ENCODE measurements around the gene BBS10.

BBS10 gene

DNA sequence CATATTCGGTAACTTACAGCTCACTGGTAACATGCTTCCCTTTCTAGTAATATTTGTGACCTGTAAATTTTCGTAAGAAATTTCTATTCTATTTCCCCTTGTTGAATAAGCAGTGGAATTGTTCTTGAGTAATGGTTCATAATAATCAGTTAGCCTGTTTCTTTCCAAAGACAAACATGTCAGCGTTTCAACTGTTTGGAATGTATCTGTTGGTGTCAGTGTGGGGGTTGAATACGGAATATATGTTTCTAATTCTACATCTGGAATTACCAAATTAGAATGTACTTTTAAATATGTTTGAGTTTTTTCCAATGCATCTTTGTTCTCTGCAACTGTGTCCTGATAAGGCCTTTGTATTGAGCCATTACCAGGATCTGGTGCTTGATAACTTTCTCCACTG is 2.0 kb downstream of the BBS10 start:
- TF ChIP-seq ZFX (IDR thresholded peaks at IDR 0.05) (no peak), CTCF (conservative IDR thresholded peaks at IDR 0.05) (no peak)
- H3K27ac ChIP-seq: no peak overlapping the region

- no peak overlapping the region for H3K27ac ChIP-seq
These were observed 2.6 kb downstream of the BBS10 start for GRCh38 chr12:76345569-76345968.

GRCh38 chr12:76341436-76342030 is 6.7 kb downstream of the BBS10 start:
- H3K27ac ChIP-seq: no peak overlapping the region
- TF ChIP-seq ZFX (IDR thresholded peaks at IDR 0.05) (no peak), CTCF (conservative IDR thresholded peaks at IDR 0.05) (no peak)

More at GRCh38 chr12:76345569-76345968, 2.6 kb downstream of the BBS10 start:
- TF ChIP-seq CTCF (conservative IDR thresholded peaks at IDR 0.05): no peak

DNA sequence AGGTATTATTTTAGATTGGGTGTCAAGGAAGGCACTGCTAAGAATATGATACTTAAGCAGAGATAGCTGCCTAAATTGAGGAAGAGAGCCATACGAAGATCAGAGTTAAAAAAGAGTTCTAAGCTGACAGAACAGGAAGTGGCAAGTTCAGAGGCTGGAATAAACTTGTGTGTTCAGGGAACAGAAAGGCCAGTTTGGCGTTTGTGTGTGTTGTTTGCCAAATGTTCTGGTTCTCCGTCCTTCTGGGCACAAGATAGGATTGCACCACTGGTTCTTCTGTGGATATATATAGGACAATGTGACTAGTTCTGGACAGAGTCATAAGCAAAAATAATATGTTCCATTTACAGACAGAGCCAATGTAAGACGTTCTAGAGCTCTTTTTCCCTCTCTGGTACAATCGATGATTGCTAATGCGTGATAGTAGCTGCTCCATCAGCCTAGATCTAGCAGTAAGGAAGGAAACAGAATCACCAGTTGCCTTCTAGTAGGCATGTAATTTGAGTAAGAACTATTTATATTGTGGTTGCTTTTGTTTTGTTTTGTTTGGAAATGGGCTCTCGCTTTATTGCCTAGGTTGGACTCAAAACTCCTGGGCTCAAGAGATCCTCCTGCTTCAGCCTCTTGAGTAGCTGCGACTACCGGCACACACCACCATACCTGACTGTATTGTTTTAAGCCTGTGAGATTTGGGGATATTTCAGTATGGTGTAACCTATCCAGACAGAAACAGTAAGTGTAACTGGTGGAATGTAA is 7.4 kb downstream of the BBS10 start:
- TF ChIP-seq ZFX (IDR thresholded peaks at IDR 0.05) (no peak), CTCF (conservative IDR thresholded peaks at IDR 0.05) (no peak)
- H3K27ac ChIP-seq: no peak overlapping the region

- no peak for TF ChIP-seq ZFX (IDR thresholded peaks at IDR 0.05)
- TF ChIP-seq CTCF (conservative IDR thresholded peaks at IDR 0.05): no peak
- H3K27ac ChIP-seq: no peak overlapping the region
These were observed 10.6 kb downstream of the BBS10 start for GRCh38 chr12:76337583-76337982.

- H3K27ac ChIP-seq: no peak overlapping the region
- TF ChIP-seq ZFX (IDR thresholded peaks at IDR 0.05) (no peak), CTCF (conservative IDR thresholded peaks at IDR 0.05) (no peak)
These were observed 15.6 kb downstream of the BBS10 start for GRCh38 chr12:76332606-76333005.

DNA sequence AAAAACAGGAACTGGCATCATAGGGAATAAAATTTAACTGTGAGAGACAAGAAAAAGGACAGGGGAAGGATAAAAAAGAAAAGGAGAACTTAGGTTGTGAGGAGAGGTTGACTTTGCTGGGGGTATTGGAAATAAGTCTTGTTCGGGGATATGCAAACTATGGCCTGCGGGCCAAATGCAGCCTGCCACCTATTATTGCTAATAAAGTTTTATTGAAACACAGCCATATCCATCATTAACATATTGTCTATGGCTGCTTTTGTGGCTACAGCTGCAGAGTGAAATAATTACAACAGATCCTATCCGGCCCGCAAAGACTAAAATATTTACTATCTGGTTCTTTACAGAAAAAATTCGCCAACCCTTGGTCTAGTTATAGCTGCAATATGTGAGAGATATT is 18.6 kb downstream of the BBS10 start:
- H3K27ac ChIP-seq: no peak overlapping the region
- TF ChIP-seq CTCF (conservative IDR thresholded peaks at IDR 0.05) (no peak), ZFX (IDR thresholded peaks at IDR 0.05) (no peak)

Data from C4-2B (cell line).